CD4-positive, alpha-beta T cell (primary cell): ENCODE results near the gene PRKN. TPM values are rescaled to one million over a fixed set of nuclear protein-coding genes. Genes with fewer than 3 reads are reported as not detected.

Experiments
- ATAC-seq: fragments of 200-7000 bp; cut with Tn5 transposase; one replicate; pipeline ENCODE4 v1.10.0; 2022; ENCODE audit warnings: mild to moderate bottlenecking; ENCODE audit not compliant: poor library complexity
- CTCF ChIA-PET: fragments of 350-600 bp; sonication (Branson Sonifier 250); formaldehyde crosslinking; loops from one replicate; lab custom pipeline; 2021; ENCODE audit warnings: antibody characterized with exemption, inconsistent platforms; lab: Charles Lee
- POLR2A ChIA-PET: fragments of 350-600 bp; sonication (Branson Sonifier 250); formaldehyde crosslinking; loops from one replicate; lab custom pipeline; 2021; ENCODE audit warnings: antibody characterized with exemption, inconsistent platforms; lab: Charles Lee
- DNase-seq, 14 experiments: peaks; one replicate each; pipeline ENCODE4 v3.0.0-alpha.2; 2013 to 2020; ENCODE audit warnings: mixed read lengths in 2 of 14
- H3K27ac ChIP-seq, 2 donors: one replicate each; pipeline versions ENCODE4 v1.5.1 to v1.7.0; 2013; ENCODE audit warnings: low read length in 2 of 2, low read depth in 1 of 2, mild to moderate bottlenecking in 1 of 2
- H3K27me3 ChIP-seq, 2 experiments: 1 replicate in 1 of 2; 2 replicates in 1 of 2; pipeline versions ENCODE4 v1.6.1 to v1.7.0; 2013; ENCODE audit warnings: low read length in 2 of 2, control low read depth in 1 of 2, mild to moderate bottlenecking in 1 of 2, moderate library complexity in 1 of 2; ENCODE audit not compliant: insufficient read depth in 2 of 2, control insufficient read depth in 1 of 2
- H3K36me3 ChIP-seq: one replicate; pipeline ENCODE4 v1.6.1; 2013; ENCODE audit warnings: low read length, control low read depth; ENCODE audit not compliant: insufficient read depth
- H3K4me1 ChIP-seq: one replicate; pipeline ENCODE4 v1.6.1; 2013; ENCODE audit warnings: low read length, control low read depth; ENCODE audit not compliant: insufficient read depth
- H3K4me3 ChIP-seq: one replicate; pipeline ENCODE4 v1.5.1; 2013; ENCODE audit warnings: mild to moderate bottlenecking, low read length, moderate library complexity
- H3K9me3 ChIP-seq, 2 experiments: 1 replicate in 1 of 2; 2 replicates in 1 of 2; pipeline versions ENCODE4 v1.6.1 to v1.7.0; 2013; ENCODE audit warnings: low read length in 2 of 2, mild to moderate bottlenecking in 2 of 2, control low read depth in 1 of 2, moderate library complexity in 1 of 2; ENCODE audit not compliant: control insufficient read depth in 1 of 2, insufficient read depth in 1 of 2
- H3K27ac Mint-ChIP-seq: one replicate; pipeline ENCODE4 v1.8.0; 2020; ENCODE audit warnings: mixed read lengths
- H3K27me3 Mint-ChIP-seq: one replicate; pipeline ENCODE4 v1.8.0; 2021; ENCODE audit warnings: mixed read lengths
- H3K36me3 Mint-ChIP-seq: one replicate; pipeline ENCODE4 v1.8.0; 2021; ENCODE audit warnings: low read depth, mixed read lengths
- H3K4me1 Mint-ChIP-seq: one replicate; pipeline ENCODE4 v1.8.0; 2021; ENCODE audit warnings: low read depth, mixed read lengths
- H3K4me3 Mint-ChIP-seq: one replicate; pipeline ENCODE4 v1.8.0; 2020; ENCODE audit warnings: mild to moderate bottlenecking, mixed read lengths
- H3K9me3 Mint-ChIP-seq: one replicate; pipeline ENCODE4 v1.8.0; 2020; ENCODE audit warnings: mixed read lengths
- intact Hi-C, 2 experiments: fragments of 100-400 bp; cut with DNase I in 1 of 2; cut with micrococcal nuclease in 1 of 2; formaldehyde crosslinking; loops; one replicate each; pipeline versions ENCODE4 v1.15.1 to v1.9.0; 2023 to 2025; cut with DNase I, micrococcal nuclease
- total RNA-seq, 174 experiments: library from RNA in 2 of 174; stranded (reverse) in 2 of 174; gene quantifications; one replicate each; pipeline ENCODE4 v1.2.3 and lab custom pipeline; 2021 to 2026
- TF ChIP-seq, protein P1 (sequence below): fragments of 200-600 bp; IDR thresholded peaks from one replicate; pipeline ENCODE4 v1.8.0; 2022; ENCODE audit warnings: antibody characterized with exemption, mild to moderate bottlenecking

PRKN gene
- total RNA-seq, 2 experiments from 2014 or later = 5.2 to 5.4 TPM

DNA sequence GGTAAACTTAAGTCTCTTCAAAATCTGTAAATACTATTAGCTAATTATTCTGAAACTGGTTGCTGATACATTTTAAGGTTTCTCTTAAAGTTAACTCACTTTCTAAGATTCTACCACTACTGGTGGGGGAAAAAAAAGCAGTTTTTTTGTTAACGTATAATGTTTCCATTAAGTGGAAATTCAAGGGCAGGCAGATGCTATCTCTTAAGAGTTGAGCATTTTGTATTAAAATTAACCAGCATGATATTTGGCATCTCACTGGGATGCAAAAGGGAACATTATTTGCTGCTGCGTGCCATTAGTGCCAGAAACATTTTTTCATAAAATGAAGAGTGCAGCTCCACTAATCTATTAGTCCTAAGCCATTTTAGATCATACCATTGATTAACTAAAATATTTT, 246.2 kb downstream of the PRKN start:
- Mint-ChIP-seq H3K9me3 (peaks cover 10% of the 10 kb centered on the region), H3K4me1 (no peaks in the 10 kb centered on the region), H3K27ac (no peak overlapping the region), H3K4me3 (no peak overlapping the region), H3K36me3 (no peaks in the 10 kb centered on the region), H3K27me3 (no peaks in the 10 kb centered on the region)
- Histone ChIP-seq H3K4me1 (no peaks in the 10 kb centered on the region), H3K27me3 (no peaks in the 10 kb centered on the region), H3K9me3 (no peaks in the 10 kb centered on the region), H3K27ac (no peak overlapping the region), H3K4me3 (no peak overlapping the region), H3K36me3 (no peaks in the 10 kb centered on the region)
- no peak for ATAC-seq
- TF ChIP-seq, protein P1, sequence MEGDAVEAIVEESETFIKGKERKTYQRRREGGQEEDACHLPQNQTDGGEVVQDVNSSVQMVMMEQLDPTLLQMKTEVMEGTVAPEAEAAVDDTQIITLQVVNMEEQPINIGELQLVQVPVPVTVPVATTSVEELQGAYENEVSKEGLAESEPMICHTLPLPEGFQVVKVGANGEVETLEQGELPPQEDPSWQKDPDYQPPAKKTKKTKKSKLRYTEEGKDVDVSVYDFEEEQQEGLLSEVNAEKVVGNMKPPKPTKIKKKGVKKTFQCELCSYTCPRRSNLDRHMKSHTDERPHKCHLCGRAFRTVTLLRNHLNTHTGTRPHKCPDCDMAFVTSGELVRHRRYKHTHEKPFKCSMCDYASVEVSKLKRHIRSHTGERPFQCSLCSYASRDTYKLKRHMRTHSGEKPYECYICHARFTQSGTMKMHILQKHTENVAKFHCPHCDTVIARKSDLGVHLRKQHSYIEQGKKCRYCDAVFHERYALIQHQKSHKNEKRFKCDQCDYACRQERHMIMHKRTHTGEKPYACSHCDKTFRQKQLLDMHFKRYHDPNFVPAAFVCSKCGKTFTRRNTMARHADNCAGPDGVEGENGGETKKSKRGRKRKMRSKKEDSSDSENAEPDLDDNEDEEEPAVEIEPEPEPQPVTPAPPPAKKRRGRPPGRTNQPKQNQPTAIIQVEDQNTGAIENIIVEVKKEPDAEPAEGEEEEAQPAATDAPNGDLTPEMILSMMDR = no peak
- ChIA-PET POLR2A (no interaction called here), CTCF (no interaction called here)
- intact Hi-C loops = no loop called here
- no peak for DNase-seq

DNA sequence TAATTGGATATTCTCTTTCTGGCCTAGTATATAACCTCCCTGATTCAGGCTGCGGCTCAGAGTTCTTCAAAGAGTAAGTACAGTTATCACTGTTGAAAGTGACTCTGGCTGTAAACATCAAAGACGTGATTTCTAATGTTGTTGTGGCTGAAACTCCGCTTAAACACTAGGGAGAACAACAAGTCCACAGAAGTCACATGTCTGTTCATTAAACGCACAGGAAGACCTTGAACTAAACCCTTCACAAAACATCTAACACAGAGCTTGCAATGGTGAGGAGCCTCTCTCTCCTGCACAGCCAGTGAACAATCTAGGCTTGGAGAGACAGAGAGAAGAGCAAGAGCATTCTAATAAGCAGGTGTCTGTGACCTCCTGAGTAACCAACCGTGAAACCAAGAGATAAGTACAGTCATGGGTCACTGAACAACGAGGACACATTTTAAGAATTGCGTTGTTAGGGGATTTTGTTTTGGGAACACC, 249.3 kb downstream of the PRKN start:
- intact Hi-C loops = no loop called here
- CTCF ChIA-PET = no interaction called here
- Histone ChIP-seq H3K4me1 (no peaks in the 10 kb centered on the region), H3K4me3 (no peak overlapping the region), H3K36me3 (no peaks in the 10 kb centered on the region), H3K9me3 (no peaks in the 10 kb centered on the region), H3K27ac (no peak overlapping the region), H3K27me3 (no peaks in the 10 kb centered on the region)
- H3K27ac Mint-ChIP-seq = no peak overlapping the region
- POLR2A ChIA-PET = no interaction called here
- no peaks in the 10 kb centered on the region for H3K36me3 Mint-ChIP-seq
- peaks cover 10% of the 10 kb centered on the region for H3K9me3 Mint-ChIP-seq
- ATAC-seq (no peak), DNase-seq (no peak)
- H3K4me3 Mint-ChIP-seq = no peak overlapping the region
- TF ChIP-seq, protein P1 = no peak
- H3K4me1 Mint-ChIP-seq = no peaks in the 10 kb centered on the region
- no peaks in the 10 kb centered on the region for H3K27me3 Mint-ChIP-seq

DNA sequence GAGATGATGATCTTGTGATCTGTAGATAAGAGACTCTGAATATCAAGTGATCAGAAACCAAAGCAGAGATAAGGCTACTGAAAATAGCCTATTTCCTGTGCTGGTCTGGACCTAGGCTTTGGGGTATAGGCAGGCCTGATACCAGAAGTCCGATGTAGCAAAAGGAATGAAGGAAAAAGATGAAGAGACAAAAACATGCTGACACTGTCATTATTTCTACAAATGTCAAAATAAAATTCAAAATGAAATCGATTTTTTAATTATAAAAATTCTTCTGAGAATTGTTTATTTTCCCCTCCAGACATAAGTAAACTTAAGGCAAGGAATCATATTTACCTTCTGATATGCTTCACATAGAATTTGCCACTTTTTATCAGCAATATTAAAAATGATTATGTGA, 252.8 kb downstream of the PRKN start:
- CTCF ChIA-PET = no interaction called here
- no peaks in the 10 kb centered on the region for H3K36me3 Mint-ChIP-seq
- POLR2A ChIA-PET = no interaction called here
- no peaks in the 10 kb centered on the region for H3K4me1 Mint-ChIP-seq
- H3K27me3 ChIP-seq = no peaks in the 10 kb centered on the region
- H3K9me3 Mint-ChIP-seq = peaks cover 8% of the 10 kb centered on the region
- no peaks in the 10 kb centered on the region for H3K36me3 ChIP-seq
- no peak for ATAC-seq
- intact Hi-C loops = no loop called here
- H3K4me1 ChIP-seq = no peaks in the 10 kb centered on the region
- no peak overlapping the region for H3K4me3 Mint-ChIP-seq
- H3K27ac Mint-ChIP-seq = no peak overlapping the region
- DNase-seq = no peak
- TF ChIP-seq, protein P1 = no peak
- no peak overlapping the region for H3K4me3 ChIP-seq
- no peaks in the 10 kb centered on the region for H3K9me3 ChIP-seq
- H3K27me3 Mint-ChIP-seq = no peaks in the 10 kb centered on the region
- H3K27ac ChIP-seq = no peak overlapping the region
